ENCODE data around the gene GATAD2A. TPM values are rescaled to one million over a fixed set of nuclear protein-coding genes. Genes with fewer than 3 reads are reported as not detected.

Gene GATAD2A
- total RNA-seq, 1 donor from 2014 or later: 304 TPM

GRCh38 chr19:19445288-19445687 is 39.8 kb downstream of the GATAD2A start:
- Histone ChIP-seq H3K36me3 (ENCODE audit: control insufficient read depth, insufficient read depth, low read length) (no peaks in the 10 kb centered on the region), H3K4me3 (ENCODE audit: low read depth, low read length) (no peak overlapping the region), H3K27me3 (ENCODE audit: control insufficient read depth, insufficient read depth, low read length) (no peaks in the 10 kb centered on the region)
- DNase-seq (ENCODE audit: low read depth): no peak
- TF ChIP-seq CTCF (IDR thresholded peaks at IDR 0.05; ENCODE audit: insufficient read depth, low read length, poor library complexity, severe bottlenecking): no peak

DNA sequence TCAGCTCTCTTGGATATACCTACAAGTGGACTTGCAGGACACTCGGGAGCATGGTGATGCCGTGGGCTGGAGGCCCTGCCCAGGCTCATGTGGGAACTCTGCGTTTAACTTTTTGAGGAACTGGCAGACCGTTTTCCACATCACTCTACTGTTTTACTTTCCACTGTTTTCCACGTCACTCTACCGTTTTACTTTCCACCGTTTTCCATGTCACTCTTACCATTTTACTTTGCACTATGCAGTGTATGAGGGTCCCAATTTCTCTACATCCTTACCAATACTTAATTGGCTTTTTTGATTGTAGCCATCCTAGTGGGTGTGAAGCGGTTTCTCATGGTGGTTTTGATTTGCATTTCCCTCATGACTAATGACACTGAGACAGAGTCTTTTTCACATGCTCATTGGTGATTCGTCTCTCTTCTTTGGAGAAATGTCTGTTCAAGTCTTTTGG is 40.5 kb downstream of the GATAD2A start:
- no peak for DNase-seq (ENCODE audit: low read depth)
- no peaks in the 10 kb centered on the region for H3K36me3 ChIP-seq (ENCODE audit: control insufficient read depth, insufficient read depth, low read length)
- no peak for TF ChIP-seq CTCF (IDR thresholded peaks at IDR 0.05; ENCODE audit: insufficient read depth, low read length, poor library complexity, severe bottlenecking)
- H3K27me3 ChIP-seq (ENCODE audit: control insufficient read depth, insufficient read depth, low read length): no peaks in the 10 kb centered on the region
- H3K4me3 ChIP-seq (ENCODE audit: low read depth, low read length): no peak overlapping the region

DNA sequence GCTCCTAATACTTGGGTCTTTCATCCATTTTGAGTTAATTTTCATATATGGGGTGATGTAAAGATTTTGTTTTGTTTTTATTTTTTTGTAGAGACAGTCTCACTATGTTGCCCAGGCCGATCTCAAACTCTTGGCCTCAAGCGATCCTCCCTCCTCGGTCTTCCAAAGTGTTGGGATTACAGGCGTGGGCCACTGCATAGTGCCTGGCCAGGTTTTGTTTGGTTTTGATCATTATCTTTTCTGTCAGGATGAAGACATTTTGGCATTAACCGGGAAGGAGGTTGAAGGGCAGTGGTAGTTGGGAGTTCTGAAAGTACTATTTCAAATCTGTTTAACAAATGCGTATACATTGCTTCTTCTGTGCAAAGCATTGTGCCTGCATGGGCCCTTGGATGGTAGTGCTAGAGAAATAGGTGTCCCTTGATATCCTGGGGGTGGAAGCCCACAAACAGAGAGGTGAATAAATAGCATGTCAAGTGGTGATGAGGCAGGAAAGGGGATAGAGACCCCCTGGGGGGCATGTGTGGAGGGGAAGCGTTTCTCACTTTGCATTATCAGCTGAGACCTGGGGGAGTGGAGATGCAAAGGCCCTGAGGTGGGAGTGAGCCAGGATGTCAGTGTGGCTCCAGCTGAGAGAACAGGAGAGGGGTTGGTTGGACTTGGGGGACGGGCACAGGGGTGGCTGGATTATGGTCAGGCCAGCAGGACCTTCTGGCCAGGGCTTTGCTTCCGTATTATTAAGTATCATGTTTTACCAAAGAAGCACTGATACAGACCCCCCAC is 41.4 kb downstream of the GATAD2A start:
- no peaks in the 10 kb centered on the region for H3K27me3 ChIP-seq (ENCODE audit: control insufficient read depth, insufficient read depth, low read length)
- TF ChIP-seq CTCF (IDR thresholded peaks at IDR 0.05; ENCODE audit: insufficient read depth, low read length, poor library complexity, severe bottlenecking): no peak
- H3K4me3 ChIP-seq (ENCODE audit: low read depth, low read length): no peak overlapping the region
- H3K36me3 ChIP-seq (ENCODE audit: control insufficient read depth, insufficient read depth, low read length): no peaks in the 10 kb centered on the region
- no peak for DNase-seq (ENCODE audit: low read depth)

GRCh38 chr19:19447536-19448237 is 42.2 kb downstream of the GATAD2A start:
- Histone ChIP-seq H3K36me3 (ENCODE audit: control insufficient read depth, insufficient read depth, low read length) (no peaks in the 10 kb centered on the region), H3K4me3 (ENCODE audit: low read depth, low read length) (no peak overlapping the region), H3K27me3 (ENCODE audit: control insufficient read depth, insufficient read depth, low read length) (no peaks in the 10 kb centered on the region)
- no peak for TF ChIP-seq CTCF (IDR thresholded peaks at IDR 0.05; ENCODE audit: insufficient read depth, low read length, poor library complexity, severe bottlenecking)
- DNase-seq (ENCODE audit: low read depth): no peak

- Histone ChIP-seq H3K4me3 (ENCODE audit: low read depth, low read length) (no peak overlapping the region), H3K27me3 (ENCODE audit: control insufficient read depth, insufficient read depth, low read length) (no peaks in the 10 kb centered on the region), H3K36me3 (ENCODE audit: control insufficient read depth, insufficient read depth, low read length) (no peaks in the 10 kb centered on the region)
- DNase-seq (ENCODE audit: low read depth): no peak
- TF ChIP-seq CTCF (IDR thresholded peaks at IDR 0.05; ENCODE audit: insufficient read depth, low read length, poor library complexity, severe bottlenecking): no peak
These were observed 42.7 kb downstream of the GATAD2A start for GRCh38 chr19:19448238-19448544.

Measured in kidney epithelial cell (primary cell).